DMS53 treated with DMSO at 0.1 percent for 48 hours (cell line): ENCODE measurements around the gene C16orf86.

Source experiments
- DNase-seq: peaks from one replicate; lab custom pipeline; 2025; ENCODE audit not compliant: unreplicated experiment; lab: John Stamatoyannopoulos, UW

C16orf86 gene

DNA sequence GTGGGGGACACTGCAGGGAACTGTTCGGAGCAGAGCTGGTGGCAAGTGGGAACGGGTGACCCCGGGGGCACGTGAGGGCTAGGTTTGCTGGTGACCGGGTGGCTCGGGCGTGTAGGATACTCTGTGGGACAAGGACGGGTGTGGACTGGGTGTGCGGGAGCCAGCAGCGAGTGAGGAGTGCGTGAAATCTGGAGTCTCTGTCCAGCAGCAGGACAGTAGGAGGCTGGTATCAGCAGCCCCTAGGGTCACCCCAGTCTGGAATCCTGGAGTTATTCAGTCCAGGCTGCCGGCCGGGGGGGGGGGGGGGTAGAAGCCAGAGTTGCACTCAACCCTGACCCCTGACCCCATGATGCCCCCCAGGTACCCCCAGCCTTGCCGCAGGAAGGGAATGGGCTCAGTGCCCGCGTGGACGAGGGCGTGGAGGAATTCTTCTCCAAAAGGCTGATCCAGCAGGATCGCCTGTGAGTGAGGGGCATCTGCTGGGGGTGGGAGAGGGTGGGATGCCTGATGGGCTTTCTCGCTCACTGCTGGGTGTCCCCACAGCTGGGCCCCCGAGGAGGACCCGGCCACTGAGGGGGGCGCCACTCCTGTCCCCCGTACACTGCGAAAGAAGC is 12.7 kb upstream of the C16orf86 start:
- DNase-seq, result no peak

- DNase-seq, result no peak
These were observed 12.2 kb upstream of the C16orf86 start for GRCh38 chr16:67654403-67654911.

- no peak for DNase-seq
These were observed 11.3 kb upstream of the C16orf86 start for GRCh38 chr16:67655363-67655762.

DNA sequence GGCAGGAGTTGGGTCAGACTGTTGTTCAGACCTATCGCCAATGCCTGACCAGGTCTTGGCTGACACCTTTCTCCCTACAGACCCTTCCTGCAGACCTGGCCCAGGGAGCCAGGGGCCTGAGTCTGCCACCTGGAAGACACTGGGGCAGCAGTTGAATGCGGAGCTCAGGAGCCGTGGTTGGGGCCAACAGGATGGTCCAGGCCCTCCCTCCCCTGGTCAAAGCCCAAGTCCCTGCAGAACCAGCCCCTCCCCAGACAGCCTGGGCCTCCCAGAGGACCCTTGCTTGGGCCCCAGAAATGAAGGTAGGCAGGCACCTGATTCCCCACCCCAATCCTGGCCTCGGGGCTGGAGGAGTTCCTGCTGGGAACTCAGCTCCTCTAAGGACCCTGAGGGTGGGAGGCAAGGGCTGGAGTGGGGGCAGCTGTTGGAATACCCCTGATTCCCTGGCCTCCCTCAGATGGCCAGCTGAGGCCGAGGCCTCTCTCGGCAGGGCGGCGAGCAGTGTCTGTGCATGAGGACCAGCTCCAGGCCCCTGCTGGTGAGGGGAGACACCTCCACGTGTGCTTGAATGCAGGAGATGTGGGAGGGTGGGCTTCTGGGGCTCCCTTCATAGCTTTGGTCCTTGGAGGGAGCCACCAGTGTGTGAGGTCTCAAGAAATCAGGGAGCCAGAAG is 10.1 kb upstream of the C16orf86 start:
- DNase-seq, result no peak

DNA sequence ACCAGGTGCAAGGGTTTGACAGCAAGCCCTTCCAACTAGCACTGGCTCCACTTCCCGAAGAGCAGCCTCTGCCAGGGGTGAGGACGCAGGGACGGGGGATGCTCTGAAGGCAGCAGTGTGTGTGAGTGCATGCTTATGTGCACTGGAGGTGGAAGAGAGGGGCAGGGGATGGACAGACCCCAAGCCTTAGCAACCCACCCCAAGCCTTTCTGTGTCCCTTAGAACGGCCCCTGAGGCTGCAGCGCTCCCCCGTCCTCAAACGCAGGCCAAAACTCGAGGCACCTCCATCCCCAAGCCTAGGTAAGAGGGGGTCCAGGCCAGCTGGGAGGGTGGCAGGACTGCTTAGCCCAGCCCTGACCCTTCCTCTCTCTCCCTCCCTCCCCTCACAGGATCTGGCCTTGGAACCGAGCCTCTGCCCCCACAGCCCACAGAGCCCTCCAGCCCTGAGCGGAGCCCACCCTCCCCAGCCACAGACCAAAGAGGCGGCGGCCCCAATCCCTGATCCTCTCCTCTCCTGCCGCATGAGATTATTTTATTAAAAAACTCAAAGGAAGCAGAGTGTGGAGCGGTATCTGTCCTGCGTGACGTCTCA is 9.5 kb upstream of the C16orf86 start:
- no peak for DNase-seq

GRCh38 chr16:67657751-67658518 is 8.7 kb upstream of the C16orf86 start:
- no peak for DNase-seq

GRCh38 chr16:67658849-67659674 is 7.6 kb upstream of the C16orf86 start:
- no peak for DNase-seq

GRCh38 chr16:67659675-67660563 is 6.7 kb upstream of the C16orf86 start, which contains the start of gene ACD:
Gene ACD (minus strand): TSS chr16:67660260. CDS start chr16:67660220, 40 bp downstream.
- peak; percentile 74 for DNase-seq

GRCh38 chr16:67660564-67661028 is 6.0 kb upstream of the C16orf86 start, which contains the start of gene PARD6A:
Gene PARD6A (plus strand): TSS chr16:67660960. CDS start chr16:67661039, 79 bp downstream.
- peak; percentile 82 for DNase-seq

DNA sequence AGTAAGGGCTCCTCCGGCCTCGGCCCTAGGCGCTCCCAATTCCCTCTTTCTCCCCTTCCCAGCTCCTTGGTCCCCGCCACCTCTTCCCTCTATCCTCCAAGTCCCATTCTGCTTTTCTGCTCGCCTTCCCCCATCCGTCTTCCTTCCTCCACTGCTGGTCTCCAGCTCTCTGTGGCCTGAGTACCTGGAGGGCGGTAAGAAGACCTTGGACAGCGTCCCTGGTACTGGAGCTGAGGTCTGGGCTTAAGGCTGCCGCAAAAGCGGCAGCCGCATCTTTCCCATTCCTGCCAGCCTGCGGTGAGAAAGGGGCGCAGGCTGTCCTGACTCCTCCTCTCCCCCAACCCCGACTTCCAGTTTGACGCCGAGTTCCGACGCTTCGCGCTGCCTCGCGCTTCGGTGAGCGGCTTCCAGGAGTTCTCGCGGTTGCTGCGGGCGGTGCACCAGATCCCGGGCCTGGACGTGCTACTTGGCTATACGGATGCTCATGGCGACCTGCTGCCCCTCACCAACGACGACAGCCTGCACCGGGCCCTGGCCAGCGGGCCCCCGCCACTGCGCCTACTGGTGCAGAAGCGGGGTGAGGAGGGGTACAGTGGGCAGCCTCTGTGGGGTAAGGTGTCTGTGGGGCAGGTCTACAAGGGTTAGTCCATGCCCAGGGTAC is 5.4 kb upstream of the C16orf86 start:
- DNase-seq, result peak; percentile 36

- DNase-seq, result no peak
These were observed 4.5 kb upstream of the C16orf86 start for GRCh38 chr16:67661886-67662652.

DNA sequence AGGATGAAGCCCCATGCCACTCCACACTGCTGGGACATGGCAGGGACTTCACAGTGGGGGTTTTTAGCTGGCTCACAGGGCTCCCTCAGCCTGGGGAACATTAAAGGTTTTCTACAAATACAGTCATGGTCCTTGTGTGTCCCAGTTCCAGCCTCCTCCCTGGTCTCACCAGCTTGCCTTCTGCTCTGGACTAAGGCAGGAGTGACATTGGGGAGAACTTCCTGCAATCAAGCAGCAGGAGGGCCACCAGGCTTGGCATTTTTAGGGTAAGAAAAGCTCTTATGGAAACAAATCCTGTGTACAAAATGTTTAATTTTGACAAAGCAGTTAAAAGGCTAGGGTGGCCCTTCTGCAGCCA is 4.0 kb upstream of the C16orf86 start:
- no peak for DNase-seq

GRCh38 chr16:67663151-67663876 is 3.3 kb upstream of the C16orf86 start:
- DNase-seq, result no peak

DNA sequence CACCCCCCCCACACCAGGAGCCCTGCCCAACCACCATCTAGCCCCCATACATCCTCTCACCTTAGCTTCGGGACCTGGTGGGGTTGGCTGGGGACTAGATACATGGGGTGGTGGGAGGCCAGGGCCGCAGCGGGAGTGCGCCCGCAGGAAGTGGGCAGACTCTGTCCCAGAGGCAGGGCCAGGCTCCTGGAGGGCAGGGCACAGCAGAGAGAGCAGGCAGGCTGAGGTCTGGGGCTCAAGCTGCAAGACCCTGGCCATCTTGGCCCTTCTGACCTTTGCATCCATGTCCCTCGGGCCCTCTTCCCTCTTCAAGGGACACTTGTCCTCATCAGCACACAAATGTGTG is 2.8 kb upstream of the C16orf86 start:
- no peak for DNase-seq

- DNase-seq, result no peak
These were observed 2.4 kb upstream of the C16orf86 start for GRCh38 chr16:67664258-67664657.

- no peak for DNase-seq
These were observed 1.7 kb upstream of the C16orf86 start for GRCh38 chr16:67664871-67665270.

GRCh38 chr16:67665598-67665997 is 1.0 kb upstream of the C16orf86 start:
- DNase-seq, result no peak
